H4 (cell line): ENCODE results near the gene CNPPD1. TPM values are rescaled to one million over a fixed set of nuclear protein-coding genes. Genes with fewer than 3 reads are reported as not detected.

Source experiments
- DNase-seq: peaks from one replicate; pipeline ENCODE4 v3.0.0-alpha.2; 2015; ENCODE audit warnings: low spot score
- total RNA-seq: library from RNA; depleted of rRNA; stranded (reverse); fragments of >200 nt; shearing (Covaris generic); gene quantifications from 2 replicates; pipeline ENCODE4 v1.2.3, GENCODE V29; 2014

Gene CNPPD1
- total RNA-seq, 1 experiment from 2014 or later: 13.3 TPM

DNA sequence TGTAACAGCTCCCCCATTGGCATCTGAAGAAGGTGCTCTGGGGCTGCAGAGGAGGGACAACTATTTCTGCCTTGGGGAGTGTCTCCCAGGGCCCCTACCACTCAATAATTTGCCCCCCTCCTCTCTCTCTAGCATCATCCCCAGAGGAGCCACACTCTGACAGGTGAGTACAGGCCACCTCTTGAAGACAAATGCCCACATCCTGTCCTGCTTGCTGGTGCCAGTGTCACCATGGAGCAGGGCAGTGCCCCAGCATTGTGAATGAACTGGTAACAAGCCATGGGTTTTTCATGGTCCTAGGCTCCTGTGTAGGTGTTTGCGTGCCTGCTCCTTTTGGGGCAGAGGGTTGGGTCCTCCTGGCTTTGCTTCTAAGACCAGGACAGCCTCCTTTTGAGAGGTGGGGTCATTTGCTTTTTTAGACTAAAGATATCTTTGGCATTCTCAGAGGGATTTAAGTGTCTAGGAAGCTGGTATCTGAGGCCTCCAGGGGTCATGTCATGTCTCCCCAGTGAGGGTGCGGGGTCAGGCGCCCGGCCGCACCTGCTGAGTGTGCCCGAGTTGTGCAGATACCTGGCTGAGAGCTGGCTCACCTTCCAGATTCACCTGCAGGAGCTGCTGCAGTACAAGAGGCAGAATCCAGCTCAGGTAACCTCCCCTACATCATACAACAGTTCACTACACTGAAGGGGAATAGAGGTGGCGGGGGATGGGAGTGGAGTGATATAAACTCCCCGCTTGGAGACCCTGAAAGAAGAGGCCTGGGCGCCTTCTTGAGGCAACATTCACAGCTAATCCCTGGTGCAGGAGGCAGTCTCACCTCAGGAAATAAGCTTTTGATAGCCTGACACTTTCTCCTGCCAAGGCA is 3.1 kb upstream of the CNPPD1 start:
- DNase-seq: no peak

DNA sequence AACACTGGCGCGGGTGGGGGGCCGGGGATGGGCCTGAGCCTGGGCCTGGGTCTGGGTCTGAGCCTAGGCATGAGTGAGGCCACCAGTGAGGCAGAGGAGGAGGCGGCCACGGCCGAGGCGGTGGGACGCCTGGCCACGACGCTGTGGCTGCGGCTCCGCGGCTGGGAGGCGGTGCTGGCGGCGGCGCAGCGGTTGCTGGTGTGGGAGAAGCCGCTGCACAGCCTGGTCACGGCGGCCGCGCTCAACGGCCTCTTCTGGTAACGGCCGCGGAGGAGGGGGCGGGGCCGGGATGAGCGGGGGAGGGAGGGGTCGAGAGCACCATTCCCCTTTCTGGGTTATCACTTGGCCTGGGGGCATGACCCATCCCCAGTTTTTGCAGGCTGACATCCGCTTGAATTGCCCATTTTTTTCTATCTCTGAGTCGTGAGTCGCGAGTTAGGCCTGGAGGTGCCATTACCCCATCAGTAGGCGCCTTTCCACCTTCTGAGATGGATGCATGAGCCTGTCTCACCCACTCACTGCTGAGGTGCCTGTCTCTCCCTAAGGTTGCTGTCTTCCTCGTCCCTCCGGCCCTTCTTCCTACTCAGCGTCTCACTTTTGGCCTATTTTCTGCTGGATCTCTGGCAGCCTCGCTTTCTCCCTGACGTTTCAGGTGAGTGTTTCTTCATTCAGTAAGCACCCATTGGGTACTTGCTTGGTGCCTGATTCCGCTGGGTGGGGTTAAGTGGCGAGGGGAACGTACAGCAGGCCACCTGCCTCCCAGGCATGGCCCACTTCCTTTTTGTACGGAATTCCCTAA is 1.9 kb upstream of the CNPPD1 start:
- no peak for DNase-seq

DNA sequence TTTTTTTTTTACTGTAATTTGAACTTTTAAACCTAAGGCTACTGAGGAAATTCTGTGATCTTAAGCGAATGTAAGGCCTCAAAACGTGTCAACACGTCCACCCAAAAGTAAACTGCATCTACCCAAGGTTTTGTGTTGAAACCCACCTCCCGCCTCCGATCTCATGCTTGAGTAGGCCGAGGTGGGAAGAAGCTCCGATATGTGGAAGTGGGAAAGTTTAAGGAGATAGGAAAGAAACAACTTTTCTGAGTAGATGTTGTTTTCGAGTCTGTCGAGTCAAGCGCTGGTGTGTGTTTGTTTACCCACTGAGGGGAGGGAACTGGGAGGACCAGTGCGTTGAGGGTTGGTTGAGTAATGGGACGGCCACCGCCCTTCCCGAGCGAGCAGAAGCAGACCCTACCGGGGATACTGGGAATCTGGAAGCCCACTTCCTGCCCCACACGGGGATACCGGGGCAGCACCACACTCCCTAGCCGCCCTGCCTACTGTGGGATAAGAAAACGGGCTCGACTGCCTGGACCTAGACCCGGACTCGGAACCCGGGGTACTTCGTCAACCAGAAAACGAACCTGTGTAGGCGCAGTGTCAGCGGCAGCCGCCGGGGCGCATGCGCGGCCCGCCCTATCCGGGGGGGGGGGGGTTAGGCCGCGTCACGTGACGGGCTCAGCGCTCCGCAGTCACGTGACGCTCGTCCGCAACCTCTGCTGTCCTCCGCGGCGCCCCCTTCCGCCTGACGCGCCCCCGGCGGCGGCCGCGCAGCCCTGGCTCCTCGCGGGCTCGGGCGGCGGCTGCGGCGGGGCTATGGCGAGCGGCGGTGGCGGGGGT is 1.0 kb upstream of the CNPPD1 start, which contains the start of gene RETREG2:
TSS of gene RETREG2 (plus strand) at position 724 of the 825 bp plus-strand sequence. CDS start at position 802, 78 bp downstream.
- DNase-seq: peak; percentile 83

DNA sequence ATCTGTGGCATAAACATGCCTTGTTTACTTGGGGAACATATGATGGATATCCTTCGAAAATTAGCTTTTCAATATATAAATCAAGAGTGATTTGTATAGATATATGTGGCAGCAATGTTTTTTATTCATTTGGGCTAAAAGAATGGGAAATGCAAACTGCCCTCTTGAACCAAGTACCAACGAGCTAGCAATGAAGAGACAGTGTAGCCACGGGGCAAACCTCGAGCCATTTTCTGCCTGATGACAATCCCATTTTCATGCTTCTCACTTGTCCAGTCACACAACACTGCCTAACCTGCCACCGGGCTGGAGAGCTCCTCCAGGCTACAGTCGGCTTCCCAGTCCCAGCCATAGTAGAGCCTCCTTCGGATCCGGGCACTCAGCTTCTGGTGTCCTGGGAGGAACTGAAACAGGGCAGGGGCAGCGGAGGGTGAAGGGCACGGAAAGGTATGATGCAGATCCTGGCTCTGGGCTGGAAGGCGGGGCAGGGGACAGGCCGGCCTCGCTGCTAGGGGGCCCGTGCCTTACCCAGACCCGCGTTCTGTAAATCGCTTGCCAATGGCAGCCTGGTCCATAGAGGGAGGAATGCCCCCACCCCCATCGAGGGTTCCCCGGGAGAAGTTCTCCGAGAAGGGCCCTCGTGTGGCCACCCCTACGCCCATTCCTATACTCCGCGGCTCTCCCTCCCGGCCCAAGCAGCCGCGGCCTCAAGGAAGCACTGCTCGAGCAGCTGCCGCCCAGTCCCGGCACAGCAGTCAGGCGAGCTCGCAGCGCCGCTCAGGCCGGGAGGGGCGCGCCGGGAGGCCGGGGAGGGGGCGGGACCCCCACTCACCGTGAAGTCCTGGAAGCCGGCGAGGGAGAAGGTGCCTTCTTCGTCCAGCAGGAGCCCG is 552 bp downstream of the CNPPD1 start:
- DNase-seq: no peak

DNA sequence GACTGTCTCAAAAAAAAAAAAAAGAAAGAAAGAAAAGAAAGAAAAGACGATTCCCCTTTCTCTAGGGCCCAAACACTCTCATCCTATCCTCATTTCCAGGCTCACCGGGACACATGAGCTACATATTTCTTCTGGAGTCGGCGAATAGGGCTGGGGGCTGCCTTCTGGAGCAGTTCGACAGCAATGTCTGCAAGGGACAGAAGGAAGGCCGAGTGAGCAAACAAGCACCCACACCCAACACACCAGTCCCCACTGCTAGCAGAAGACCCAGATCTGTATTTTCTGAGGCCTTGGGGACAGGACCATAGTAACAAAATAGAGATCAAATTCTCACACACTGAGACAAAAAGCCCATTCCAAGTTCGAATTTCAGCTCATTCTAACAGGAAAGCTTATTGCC is 1.2 kb downstream of the CNPPD1 start:
- no peak for DNase-seq

DNA sequence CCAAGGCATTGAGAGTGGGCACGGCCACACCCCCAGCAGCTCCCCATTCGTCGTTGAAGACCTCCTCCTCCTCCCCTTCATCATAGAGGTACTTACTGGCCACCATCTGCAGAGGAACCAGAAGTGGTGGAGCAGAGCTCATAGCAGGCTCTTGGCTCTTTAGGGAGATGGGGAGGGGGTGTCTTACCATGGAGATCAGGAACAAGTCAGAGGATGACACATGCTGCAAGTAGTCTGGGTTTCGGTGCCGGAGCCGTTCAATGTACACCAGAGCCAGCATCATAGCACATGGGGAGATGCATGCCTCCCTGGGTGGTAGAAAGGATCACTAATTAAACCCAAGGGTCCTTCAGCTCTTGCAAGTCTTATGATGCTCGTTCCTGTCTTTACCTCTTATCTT is 1.9 kb downstream of the CNPPD1 start:
- no peak for DNase-seq

DNA sequence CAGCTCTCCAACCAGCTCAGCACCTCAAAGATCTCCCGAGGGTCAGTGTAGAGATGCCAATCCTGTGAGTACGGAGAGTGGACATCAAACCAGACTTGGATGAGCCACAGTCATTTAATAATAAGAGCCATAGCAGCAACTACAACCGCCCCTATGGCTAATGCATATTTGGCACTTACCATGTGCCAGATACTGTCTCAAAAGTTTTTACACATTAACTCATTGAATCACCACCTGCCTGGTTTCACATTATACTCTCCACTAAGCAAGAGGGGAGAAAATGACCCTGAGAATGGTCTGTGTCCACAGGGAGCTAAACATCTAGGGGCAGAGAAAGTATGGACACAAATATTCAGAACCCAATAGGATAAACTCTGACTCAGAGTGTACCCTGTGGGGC is 2.6 kb downstream of the CNPPD1 start:
- DNase-seq: no peak

DNA sequence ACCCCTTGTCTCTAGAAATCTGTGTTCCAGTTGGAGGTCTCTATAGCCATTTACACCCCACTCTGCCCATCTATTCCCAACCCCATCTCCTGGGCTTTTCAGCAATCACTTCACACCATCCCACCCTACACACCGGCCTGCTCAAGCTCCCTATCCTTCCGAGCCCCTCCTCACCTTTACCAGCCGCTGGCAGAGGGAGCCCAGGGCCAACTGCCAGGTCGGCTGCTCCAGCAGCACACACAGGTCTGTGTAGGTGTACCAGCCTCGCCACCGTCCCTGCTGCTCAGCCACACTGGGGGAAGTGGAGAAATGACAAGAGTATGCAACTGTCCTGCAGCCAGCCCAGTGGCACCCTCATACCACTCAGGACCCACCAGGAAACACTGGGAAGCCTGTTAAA is 3.5 kb downstream of the CNPPD1 start:
- DNase-seq: no peak

DNA sequence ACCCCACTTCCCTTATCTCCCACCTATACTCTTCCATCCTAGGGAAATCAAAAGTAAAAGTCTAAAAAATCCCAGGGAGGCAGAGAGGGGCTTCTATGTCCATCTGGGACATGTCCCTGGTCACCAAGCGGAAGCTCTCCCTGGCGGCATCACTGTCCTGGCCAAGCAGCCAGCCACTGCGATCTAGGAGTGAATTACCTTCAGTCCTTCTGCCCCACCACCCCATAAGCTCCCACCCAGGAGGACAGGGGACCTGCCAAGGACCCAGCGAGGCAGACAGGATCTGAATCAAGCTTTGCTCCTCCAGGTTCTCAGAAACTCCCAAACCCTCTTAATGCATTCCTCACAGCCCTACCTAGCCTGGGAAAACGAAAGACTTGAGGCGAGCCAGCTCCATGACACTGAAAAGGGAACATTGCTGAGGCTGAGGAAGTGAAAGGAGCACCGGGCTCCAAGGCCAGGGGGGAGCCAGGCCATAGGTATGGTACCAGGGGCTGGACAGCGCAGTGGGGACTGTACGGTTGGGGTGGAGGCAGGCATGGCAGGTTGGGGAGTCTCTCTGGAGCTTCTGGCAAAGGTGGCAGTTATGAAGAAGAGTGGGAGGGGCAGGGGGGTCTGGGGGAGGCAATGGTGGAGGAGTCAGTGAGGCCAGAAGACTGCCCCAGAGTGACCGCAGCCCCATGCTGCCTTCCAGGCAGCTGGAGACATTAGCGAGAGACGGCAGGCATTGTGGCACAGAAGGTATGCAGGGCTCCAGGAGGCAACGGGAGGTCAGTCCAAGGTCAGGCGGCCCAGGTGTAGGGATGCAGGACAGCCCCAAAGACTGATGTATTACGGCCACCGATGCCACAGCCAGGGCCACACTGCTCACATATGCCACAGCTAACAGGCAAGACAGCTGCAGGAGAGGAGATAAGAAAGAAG is 4.2 kb downstream of the CNPPD1 start:
- no peak for DNase-seq

DNA sequence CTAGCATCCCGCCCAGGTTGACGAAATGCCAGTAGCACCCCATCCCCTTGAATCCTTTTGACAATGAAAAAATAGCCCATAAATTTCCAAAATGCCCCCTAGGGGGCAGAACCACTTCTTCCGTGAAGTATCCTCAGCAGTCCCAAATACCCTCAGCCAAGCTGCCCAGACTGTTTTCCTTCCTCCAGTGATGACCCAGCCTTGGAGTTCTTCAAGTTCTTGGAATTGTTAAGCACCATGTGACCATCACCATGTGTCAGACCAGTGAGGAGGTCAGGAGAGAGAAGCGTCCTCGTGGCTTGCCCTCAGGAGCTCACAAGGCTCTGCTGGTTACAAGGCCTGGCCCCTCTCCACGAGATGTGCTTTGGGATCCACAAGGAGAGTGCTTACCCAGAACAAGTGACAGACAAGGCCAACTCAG is 5.5 kb downstream of the CNPPD1 start:
- DNase-seq: peak; percentile 40

DNA sequence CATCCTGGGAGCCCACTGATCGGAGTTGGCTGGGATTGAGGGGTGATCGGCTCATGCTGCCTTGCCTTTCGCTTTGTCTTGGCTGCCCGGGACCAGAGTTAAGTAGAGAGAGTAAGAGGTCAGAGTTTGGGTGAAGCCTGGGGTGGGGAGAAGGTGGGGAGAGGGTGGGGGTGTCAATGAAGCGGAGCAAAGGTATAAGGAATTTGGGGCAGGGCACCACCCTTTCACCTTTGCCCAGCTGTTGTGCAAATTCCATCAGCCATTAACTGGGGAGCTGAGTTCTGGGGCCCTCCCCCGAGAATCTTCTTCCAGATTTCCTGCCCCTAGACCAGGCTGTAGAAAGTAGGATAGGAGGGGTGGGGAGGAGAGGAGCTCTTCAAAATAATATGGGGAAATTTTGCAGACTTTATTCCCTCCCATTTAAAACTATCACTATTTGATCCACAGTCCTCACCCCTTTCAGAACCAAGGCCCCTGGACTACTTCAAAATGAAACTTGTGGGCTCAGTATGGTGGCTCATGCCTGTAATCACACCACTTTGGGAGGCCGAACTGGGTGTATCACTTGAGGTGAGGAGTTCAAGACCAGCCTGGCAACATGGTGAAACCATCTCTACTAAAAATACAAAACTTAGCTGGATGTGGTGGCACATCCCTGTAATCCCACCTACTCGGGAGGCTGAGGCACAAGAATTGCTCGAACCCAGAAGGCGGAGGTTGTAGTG is 6.6 kb downstream of the CNPPD1 start, which contains the start of gene SLC23A3:
TSS of gene SLC23A3 (minus strand) at position 100 of the 725 bp plus-strand sequence. CDS start at position 55, 45 bp downstream.
- no peak for DNase-seq

DNA sequence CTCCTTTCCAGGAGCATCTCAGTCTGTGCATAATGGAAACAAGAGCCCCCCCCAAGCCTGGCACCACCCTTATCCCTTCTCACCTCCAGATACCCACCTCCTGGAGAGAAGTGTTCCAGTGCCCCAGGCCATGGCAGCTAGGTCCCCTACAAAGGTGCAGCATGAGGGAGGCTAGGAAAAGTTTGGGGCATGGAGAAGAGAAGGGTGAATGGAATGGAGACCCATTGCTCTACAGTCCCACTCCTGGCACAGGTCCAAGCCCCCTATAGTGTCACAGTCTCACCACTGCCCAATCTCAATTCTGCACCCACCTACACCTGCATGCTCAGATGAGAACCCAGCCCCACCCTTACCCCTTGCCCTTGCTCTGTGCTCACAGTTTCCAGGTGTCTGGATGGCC is 7.8 kb downstream of the CNPPD1 start:
- no peak for DNase-seq

DNA sequence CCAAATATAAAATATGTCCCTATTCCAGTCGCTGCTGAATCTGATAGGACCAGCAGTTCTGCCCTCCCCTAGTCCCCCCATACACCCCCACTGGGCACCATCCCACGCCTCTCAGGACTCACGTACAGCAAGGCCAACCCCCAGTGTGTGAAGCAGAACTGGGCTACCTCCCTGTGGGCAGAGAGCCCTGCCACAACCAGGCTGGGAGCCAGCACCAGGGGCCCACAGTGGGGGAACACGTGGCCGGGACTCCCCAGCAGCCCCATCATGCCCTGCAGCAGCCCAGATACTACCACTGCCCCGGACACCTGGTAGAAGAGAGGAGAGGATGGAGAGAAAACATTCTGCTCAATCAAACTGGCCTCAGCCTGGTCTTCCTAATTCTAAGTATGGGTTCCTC is 8.2 kb downstream of the CNPPD1 start:
- no peak for DNase-seq

DNA sequence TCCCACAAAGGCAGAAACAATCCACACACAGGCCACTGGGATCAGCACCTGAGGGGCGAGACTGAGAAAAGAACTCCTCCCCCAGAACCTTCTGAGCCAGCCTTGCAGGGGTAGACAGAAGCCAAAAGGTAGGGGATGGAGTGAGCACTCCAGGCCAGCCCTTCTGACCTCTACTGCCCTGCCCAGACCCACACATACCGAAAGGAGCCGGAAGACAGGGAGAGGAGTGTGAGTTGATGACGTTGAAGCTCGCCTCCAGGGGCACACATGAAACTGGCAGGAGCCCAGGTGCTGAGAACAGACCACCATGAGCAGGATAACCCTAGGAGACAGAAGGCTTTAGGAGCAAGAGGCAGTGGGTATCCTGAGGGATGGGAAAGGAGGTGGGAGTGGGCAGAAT is 8.7 kb downstream of the CNPPD1 start:
- DNase-seq: no peak

DNA sequence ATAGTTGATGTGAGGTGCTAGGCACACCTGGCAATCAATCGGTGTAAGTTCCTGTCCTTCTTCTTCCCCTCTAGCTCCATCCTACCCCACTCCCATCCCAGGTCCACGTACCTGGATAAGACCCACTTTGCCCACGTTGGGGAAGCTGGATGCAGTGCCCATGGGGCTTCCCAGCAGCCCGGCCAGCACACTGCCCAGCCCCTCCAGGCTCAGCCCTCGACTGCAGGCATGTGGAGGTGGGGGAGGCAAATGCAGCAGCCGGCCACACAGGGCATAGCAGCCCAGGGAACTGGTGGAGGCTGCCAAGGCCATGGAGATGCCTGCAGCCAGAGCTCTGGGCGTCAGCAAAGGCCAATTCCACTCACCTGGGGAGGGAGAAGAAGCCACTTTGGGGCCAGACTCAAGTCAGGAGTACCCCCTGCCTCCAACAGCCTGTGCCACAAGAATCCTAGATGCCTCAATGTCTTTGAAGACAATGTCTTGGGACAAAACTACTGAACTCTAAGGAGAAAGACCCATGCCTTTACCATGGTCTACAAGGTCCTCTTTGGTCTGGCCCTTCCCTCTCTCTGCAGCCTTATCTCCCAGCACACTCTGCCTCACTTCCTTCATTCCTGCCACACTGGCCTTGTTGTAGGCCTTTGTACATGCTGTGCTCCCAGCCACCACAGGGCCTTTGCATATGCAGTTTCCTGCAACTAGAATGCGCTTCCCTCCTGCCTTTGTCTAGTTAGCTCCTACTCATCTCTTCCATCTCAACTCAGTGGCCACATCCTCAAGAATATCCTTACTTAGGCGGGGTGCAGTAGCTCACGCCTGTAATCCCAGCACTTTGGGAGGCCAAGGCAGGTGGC is 11.4 kb downstream of the CNPPD1 start:
- DNase-seq: no peak

DNA sequence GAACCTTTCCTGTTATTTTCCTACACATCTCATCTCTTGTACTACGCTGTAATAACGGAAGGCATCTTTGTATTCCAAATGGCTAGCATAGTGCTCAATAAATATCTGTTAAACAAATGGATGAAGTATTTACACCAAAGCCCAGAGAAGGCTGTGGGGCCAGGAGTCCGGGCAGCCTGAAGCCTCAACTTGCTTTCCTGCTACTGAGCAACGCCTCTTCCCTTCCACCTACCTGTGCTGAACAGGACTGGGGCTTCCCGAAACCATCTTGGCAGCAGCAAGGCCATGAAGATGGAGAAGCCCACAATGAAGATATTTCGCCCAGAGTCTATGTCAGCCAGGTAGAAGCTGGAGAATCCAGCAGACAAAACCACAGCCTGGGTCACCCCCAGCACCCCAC is 13.6 kb downstream of the CNPPD1 start:
- no peak for DNase-seq

DNA sequence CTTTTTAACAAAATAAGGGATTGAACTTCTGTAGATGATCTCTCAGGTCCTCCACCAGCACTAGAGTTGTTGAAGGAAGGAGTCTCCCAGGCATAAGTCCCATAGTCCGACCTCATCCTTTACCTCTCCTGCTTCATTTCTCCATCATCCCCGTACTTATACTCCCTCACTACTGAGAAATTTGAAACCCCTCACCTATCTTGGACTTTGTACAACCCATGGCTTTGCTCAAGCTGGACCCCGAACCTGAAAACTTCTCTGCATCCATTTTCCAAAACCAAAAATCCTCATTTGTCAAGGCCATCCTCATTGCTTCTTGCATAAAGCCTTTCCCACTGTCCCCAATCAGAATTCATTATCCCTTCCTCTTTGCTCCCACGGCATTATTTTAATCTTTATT is 15.6 kb downstream of the CNPPD1 start:
- no peak for DNase-seq
